Retina (tissue), 1 donor: Measurements from ENCODE around the gene MACROD2.

Source experiments
- DNase-seq: peaks from one replicate; pipeline ENCODE4 v3.0.0-alpha.2; 2016

Gene MACROD2

GRCh38 chr20:14780508-14780907 lies 785.2 kb downstream of the MACROD2 start:
- no peak for DNase-seq

- no peak for DNase-seq
Observed at GRCh38 chr20:14782731-14783130, 787.4 kb downstream of the MACROD2 start.

DNA sequence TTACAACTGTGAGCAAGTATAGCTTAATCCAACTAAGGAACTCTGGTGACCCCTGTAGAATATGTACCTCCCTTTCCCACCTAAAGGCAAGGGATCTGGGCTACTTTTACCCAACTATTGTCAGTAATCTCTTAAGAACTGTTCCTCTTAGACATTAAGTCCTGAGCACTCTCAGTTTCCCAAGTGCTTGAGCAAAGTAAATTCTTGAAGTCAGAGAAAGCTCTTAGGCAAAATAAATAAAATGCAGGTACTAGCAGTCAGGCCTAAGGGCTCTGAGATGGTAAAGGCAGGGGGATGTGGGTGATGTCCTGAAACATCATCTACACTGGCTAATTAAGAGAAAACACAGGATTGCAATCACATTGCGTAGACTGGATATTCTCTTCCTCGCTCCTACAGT lies 788.5 kb downstream of the MACROD2 start:
- DNase-seq, result no peak

DNA sequence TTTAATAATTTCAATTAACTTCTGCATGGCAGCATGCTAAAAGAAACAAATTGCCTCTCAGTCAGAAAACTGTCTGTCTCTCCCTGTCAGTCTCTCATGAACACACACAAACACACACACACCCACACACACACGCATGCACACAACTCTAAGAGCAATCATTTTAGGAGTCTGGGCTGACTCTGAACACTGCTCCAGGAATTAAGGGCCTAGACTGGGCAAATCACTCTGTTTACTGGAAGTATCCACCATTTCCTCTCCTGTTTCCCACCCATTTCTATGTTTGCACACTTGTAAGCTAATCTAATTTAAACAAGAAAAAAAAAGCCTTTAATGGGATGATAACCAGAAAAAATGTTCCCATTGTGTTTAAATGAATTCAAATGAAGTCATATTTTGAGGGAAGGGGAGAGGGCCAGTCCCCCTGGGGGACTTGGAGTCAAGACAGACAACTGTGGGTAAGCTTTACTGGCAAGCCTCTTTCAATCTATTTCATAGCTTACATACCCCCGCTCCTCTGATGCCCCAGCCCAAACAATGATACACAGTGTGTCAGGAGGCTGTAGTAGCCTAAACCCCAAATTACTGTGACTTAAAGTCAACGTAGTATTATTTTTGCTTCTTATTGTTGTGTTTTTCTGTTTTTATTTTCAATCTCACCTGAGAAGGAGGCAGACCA lies 789.9 kb downstream of the MACROD2 start:
- no peak for DNase-seq

- DNase-seq, result no peak
Observed at GRCh38 chr20:14790190-14790589, 794.9 kb downstream of the MACROD2 start.

- DNase-seq, result no peak
Observed at GRCh38 chr20:14790771-14791620, 795.7 kb downstream of the MACROD2 start.

DNA sequence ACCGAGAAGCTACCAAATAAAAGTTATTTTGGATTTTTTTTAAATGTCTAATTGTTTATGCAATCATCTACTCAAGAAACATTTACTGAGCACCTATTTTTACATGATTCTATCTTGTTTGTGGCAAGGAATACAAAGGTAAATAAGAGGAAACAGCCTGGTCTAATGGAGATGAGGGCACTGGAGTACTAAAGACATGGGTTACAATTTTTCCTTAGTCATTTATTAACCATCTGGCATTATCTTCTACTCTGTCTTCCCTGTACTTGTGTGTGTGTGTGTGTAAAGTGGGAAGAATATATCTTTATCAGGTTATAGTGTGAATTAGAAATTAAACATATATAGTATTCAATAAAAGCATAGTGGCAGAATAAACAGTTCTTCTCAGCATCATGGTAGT lies 797.6 kb downstream of the MACROD2 start:
- no peak for DNase-seq

- DNase-seq, result peak; percentile 20
Observed at GRCh38 chr20:14799545-14800216, 804.4 kb downstream of the MACROD2 start.

GRCh38 chr20:14800707-14801425 lies 805.5 kb downstream of the MACROD2 start:
- DNase-seq, result peak; percentile 52

DNA sequence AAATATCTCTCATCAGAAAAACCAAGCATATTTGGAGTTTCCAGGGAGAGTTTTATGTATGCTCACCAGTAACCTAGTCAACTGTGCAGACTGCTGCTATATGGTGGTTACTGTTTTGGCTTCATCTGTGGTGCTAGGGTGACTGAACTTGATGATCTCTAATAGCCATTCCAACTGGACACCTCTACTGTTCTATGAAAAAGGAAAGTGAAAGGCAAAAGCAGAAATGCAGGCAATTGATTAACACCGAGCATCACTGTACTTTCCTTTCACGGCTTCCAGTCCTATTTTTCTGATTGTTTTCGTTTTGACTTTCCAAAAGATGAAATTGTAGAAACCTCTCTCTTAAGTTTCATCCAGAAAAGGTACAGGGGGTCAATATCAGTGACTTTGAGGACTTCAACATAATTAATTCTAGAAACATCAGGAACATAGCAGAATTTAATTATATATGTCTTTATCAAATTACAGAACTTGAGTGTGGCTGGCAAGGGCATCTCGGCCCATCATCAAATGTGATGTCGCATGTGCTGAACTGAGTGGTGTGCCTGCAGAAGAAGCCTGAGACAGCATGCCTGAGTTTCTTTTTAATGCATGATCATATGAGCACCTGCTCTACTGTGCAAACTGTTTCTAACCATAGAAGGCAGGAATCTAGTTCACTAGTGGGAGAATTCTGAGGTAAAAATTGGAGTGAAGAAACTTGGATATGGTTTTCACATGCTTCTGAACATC lies 806.4 kb downstream of the MACROD2 start:
- DNase-seq, result no peak

GRCh38 chr20:14807224-14807623 lies 811.9 kb downstream of the MACROD2 start:
- DNase-seq, result no peak

DNA sequence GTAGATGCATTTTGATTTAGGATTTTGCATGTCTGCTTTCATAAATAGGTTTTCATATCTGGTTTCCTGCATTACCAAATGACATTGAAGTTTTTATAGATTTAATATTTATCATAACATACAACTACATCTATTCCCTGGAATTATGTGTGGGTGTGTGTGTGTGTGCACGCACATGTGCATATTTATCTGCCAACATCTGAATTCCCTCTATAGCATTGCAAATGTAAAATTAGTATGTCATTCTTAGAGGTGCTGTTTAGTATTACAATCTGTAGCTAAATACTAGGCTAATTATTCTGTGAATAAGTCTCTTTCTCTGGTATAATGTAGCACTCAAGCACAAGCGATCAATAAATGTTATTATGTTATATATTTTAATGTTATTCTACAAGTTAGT lies 820.0 kb downstream of the MACROD2 start:
- DNase-seq, result no peak

GRCh38 chr20:14816471-14816870 lies 821.2 kb downstream of the MACROD2 start:
- no peak for DNase-seq

GRCh38 chr20:14817101-14817500 lies 821.8 kb downstream of the MACROD2 start:
- DNase-seq, result no peak

GRCh38 chr20:14820771-14821170 lies 825.5 kb downstream of the MACROD2 start:
- DNase-seq, result no peak

DNA sequence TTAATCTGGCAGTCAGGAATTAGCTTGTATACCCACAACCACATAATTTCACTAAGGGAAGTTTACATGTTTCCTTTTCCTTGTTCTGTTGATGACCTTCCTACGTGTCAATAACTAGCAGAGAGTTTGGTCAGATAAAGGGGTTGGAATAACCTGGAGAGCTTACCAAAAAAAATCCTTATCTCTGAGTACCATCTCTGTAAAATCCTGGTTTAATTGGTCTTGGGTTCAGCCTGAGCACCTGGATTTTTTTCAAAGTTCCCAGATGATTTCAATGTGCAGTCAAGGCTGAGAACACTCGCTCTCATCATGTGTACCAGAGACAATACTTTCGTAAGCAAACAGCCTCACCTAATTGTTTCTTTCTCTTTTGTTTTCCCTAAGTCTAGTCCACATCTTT lies 825.9 kb downstream of the MACROD2 start:
- DNase-seq, result no peak

DNA sequence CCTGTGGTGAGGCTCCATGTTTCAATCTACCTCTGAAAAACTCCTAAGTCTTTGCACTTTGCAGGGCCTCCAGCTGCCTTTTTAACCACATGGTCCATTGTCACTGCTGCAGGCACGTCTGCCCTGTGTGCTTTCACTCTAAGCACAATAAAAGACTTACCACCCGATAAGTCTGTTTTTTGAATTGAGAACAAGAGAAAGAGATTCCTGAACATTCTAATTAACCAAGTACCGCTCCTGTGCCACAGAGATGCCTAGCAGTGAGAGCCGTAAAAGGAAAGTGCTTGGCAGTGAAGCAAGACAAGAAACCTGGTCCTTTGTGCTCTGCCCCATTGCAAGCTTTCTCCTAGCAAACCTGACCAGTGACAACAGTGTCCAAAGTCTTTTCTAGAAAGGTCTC lies 829.7 kb downstream of the MACROD2 start:
- peak; percentile 22 for DNase-seq

DNA sequence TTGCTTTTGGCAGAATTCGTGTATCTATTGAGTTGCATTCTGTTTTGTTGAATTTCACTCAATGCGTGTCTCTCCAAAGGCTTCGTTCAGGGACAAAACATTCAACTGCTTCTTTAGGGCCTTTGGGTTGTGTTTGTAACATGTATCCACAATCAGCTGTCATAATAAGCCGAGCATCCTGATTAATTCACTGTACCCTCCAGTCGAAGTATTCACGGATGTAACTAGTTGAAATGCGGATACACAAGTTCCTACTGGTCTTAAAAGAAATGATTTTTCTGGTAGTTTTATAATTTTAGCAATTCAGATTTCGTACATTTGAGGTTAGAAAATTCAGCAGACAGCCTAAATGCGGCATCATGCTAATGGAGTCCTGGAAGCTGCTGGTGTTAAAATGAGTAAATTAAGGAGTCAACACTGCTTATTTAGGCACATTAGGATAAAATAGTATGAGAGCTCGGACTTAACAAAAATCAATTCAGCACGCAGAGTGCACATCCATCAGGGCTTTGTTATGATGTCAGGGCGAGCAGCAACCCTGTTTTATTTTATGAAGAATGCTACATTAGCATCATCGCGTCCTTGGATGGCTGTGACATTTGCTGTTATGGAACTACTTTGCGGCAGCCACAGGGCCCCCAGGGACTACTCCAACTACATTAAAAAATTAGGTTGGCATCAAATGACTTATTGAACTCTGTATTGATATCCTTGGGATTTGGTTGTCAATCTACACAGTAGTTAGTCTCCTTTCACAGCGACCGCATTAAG lies 831.4 kb downstream of the MACROD2 start:
- peak; percentile 59 for DNase-seq

GRCh38 chr20:14828459-14828858 lies 833.1 kb downstream of the MACROD2 start:
- no peak for DNase-seq

GRCh38 chr20:14829906-14830305 lies 834.6 kb downstream of the MACROD2 start:
- peak; percentile 26 for DNase-seq

- DNase-seq, result no peak
Observed at GRCh38 chr20:14830466-14830865, 835.1 kb downstream of the MACROD2 start.

DNA sequence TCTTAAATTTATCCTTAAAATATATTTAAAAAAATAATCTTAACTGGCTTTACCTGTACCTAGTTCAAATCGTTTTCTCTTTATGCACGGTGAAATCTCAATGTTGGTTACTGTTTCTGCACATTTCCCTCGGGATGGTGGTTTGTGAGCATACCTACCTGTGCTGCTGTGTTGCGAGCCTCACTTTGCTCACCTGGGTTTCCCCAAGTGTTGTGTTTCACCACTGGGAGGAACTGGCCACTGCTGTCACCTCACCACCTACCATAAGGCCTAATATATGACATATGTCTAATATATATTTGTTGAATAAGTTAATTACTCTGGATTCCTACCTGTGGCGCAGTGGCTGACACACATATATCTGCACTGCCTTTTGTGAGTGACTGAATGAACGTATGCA lies 835.6 kb downstream of the MACROD2 start:
- DNase-seq, result no peak
